ENCODE measurements around the gene PDF. TPM values are rescaled to one million over a fixed set of nuclear protein-coding genes. Genes with fewer than 3 reads are reported as not detected.
"Not testable (repeated sequence)": the region's sequence is repeated elsewhere in the genome, so short reads cannot be mapped to it uniquely, and the experiment has no call there.

Gene PDF
- total and polyA plus RNA-seq, 2 donors (not counting 3 experiments of a cell fraction or from before 2014, with no cell fraction given) = 13.1 to 16.7 TPM

DNA sequence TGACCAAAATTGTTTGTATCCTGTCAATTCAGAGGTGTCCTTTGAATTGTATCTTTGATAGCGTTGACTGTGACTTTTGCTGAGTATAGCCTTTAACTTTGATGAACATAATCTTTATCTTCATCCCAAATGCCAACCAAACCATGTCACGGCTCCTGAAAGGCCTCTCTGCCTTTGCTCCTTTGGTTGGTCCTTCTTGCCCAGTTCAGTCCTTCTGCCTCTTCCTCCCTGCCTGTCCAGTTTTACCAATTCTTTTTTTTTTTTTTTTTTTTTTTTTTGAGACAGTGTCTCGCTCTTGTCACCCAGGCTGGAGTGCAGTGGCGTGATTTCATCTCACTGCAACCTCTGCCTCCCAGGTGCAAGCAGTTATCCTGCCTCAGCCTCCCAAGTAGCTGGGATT is 32.1 kb downstream of the PDF start:
- H3K4me2 ChIP-seq (ENCODE audit: insufficient read depth, low read length) = no peak overlapping the region
- H3K27me3 ChIP-seq (ENCODE audit: control insufficient read depth in 2 of 2, insufficient read depth in 2 of 2, low read length in 2 of 2) = no peaks in the 10 kb centered on the region
- peaks cover 21% of the 10 kb centered on the region for H3K4me1 ChIP-seq (ENCODE audit: control insufficient read depth, extremely low read depth, insufficient read depth, low read length)
- H3K36me3 ChIP-seq (ENCODE audit: control insufficient read depth in 2 of 2, extremely low read depth in 1 of 2, insufficient read depth in 2 of 2, low read length in 2 of 2) = peaks cover 6 to 9% of the 10 kb centered on the region in 2 experiments
- H3K9me1 ChIP-seq (replicated peaks; ENCODE audit: control insufficient read depth, extremely low read depth, insufficient read depth, low read length) = no peaks in the 10 kb centered on the region
- H4K20me1 ChIP-seq (replicated peaks; ENCODE audit: control insufficient read depth, extremely low read depth, insufficient read depth, low read length) = no peaks in the 10 kb centered on the region
- no peaks in the 10 kb centered on the region for H3K9me3 ChIP-seq (replicated peaks; ENCODE audit: control insufficient read depth, insufficient read depth, low read length)
- BruUV-seq (replicated peaks) = no TSS peak
- no peak overlapping the region for H3K27ac ChIP-seq (ENCODE audit: insufficient read depth, low read depth, low read length)
- ChIA-PET POLR2A (no interaction called here), CTCF (no interaction called here)
- FAIRE-seq (no peak), DNase-seq (ENCODE audit: low read depth, low spot score) (no peak)
- no peak overlapping the region for H3K4me3 ChIP-seq (replicated peaks in 1 of 3; ENCODE audit: insufficient read depth in 1 of 3, low read depth in 1 of 3, low read length in 3 of 3)
- H3K79me2 ChIP-seq (ENCODE audit: control insufficient read depth, insufficient read depth, low read length) = peaks cover 2% of the 10 kb centered on the region
- no peak for TF ChIP-seq MYC (IDR thresholded peaks at IDR 0.05; ENCODE audit: low read depth, low read length)
- no peak for TF ChIP-seq MAX (IDR thresholded peaks at IDR 0.05; ENCODE audit: insufficient read depth, insufficient read length)
- H3K9ac ChIP-seq (replicated peaks; ENCODE audit: extremely low read depth, insufficient read depth, low read length) = no peak overlapping the region
- no peak overlapping the region for H2AFZ ChIP-seq (ENCODE audit: low read depth, low read length)
- dilution Hi-C loops (cut with MboI; ENCODE audit: extremely low pct_ligation_motif_present, low sequenced_read_pairs) = no loop called here
- intact Hi-C loops (cut with micrococcal nuclease) = loop anchor here (10.0 kb wide), 1 partner anchor 453 kb away; the partner anchor contains the start of gene TANGO6

GRCh38 chr16:69296771-69297170 is 33.6 kb downstream of the PDF start:
- H3K27ac ChIP-seq (ENCODE audit: insufficient read depth, low read depth, low read length); H3K9me1 ChIP-seq (replicated peaks; ENCODE audit: control insufficient read depth, extremely low read depth, insufficient read depth, low read length); H3K27me3 ChIP-seq (ENCODE audit: control insufficient read depth in 2 of 2, insufficient read depth in 2 of 2, low read length in 2 of 2); H2AFZ ChIP-seq (ENCODE audit: low read depth, low read length); H3K79me2 ChIP-seq (ENCODE audit: control insufficient read depth, insufficient read depth, low read length); H3K36me3 ChIP-seq (ENCODE audit: control insufficient read depth in 2 of 2, extremely low read depth in 1 of 2, insufficient read depth in 2 of 2, low read length in 2 of 2); H4K20me1 ChIP-seq (replicated peaks; ENCODE audit: control insufficient read depth, extremely low read depth, insufficient read depth, low read length); H3K4me3 ChIP-seq (replicated peaks in 1 of 3; ENCODE audit: insufficient read depth in 1 of 3, low read depth in 1 of 3, low read length in 3 of 3); POLR2A ChIA-PET; H3K9ac ChIP-seq (replicated peaks; ENCODE audit: extremely low read depth, insufficient read depth, low read length); H3K4me2 ChIP-seq (ENCODE audit: insufficient read depth, low read length); FAIRE-seq; H3K9me3 ChIP-seq (replicated peaks; ENCODE audit: control insufficient read depth, insufficient read depth, low read length); BruUV-seq (replicated peaks); DNase-seq (ENCODE audit: low read depth, low spot score); dilution Hi-C loops (cut with MboI; ENCODE audit: extremely low pct_ligation_motif_present, low sequenced_read_pairs): not testable (repeated sequence)
- intact Hi-C loops (cut with micrococcal nuclease) = loop anchor here (10.0 kb wide), 1 partner anchor 452 kb away; the partner anchor contains the start of gene TANGO6
- peaks cover 18% of the 10 kb centered on the region for H3K4me1 ChIP-seq (ENCODE audit: control insufficient read depth, extremely low read depth, insufficient read depth, low read length)
- CTCF ChIA-PET = interaction anchor here (0.7 to 2.1 kb wide), 3 partner anchors 12 to 146 kb away, joined by 3 to 6 read pairs (median 3); no protein-coding TSS in a partner anchor
